Neural cell (in vitro differentiated cells): ENCODE data around the gene SPATA2. TPM values are rescaled to one million over a fixed set of nuclear protein-coding genes. Genes with fewer than 3 reads are reported as not detected.

Experiments
- H2AFZ ChIP-seq: fragments of 200-600, 300-800 bp; sonication (generic), shearing (Covaris generic); 2 replicates; pipeline ENCODE4 v1.6.0; 2014; ENCODE audit warnings: low read depth, mild to moderate bottlenecking, antibody characterized with exemption, low read length, moderate library complexity
- H3F3A ChIP-seq: fragments of 200-600 bp; shearing (Covaris generic); 2 replicates; pipeline ENCODE4 v1.6.1; 2016; ENCODE audit warnings: mild to moderate bottlenecking, moderate library complexity, mixed read lengths, antibody characterized with exemption, low read length; ENCODE audit not compliant: insufficient read depth, poor library complexity, severe bottlenecking
- H3K27ac ChIP-seq: fragments of 200-600, 300-800 bp; sonication (generic), shearing (Covaris generic); 2 replicates; pipeline ENCODE4 v1.5.1; 2014; ENCODE audit warnings: mild to moderate bottlenecking, low read length, moderate library complexity
- H3K27me3 ChIP-seq: fragments of 300-800, 200-600 bp; sonication (generic), shearing (Covaris generic); 2 replicates; pipeline ENCODE4 v1.6.0; 2014; ENCODE audit warnings: mild to moderate bottlenecking, low read depth, low read length, moderate library complexity; ENCODE audit not compliant: insufficient read depth
- H3K36me3 ChIP-seq: fragments of 300-800, 200-600 bp; sonication (generic), shearing (Covaris generic); 2 replicates; pipeline ENCODE4 v1.5.1; 2014; ENCODE audit warnings: mild to moderate bottlenecking, antibody characterized with exemption, low read length, moderate library complexity; ENCODE audit not compliant: insufficient read depth
- H3K4me2 ChIP-seq: fragments of 300-800, 200-600 bp; sonication (generic), shearing (Covaris generic); 2 replicates; pipeline ENCODE4 v1.6.0; 2014; ENCODE audit warnings: mild to moderate bottlenecking, low read length
- H3K4me3 ChIP-seq: fragments of 300-800, 200-600 bp; sonication (generic), shearing (Covaris generic); 2 replicates; pipeline ENCODE4 v1.5.1; 2014; ENCODE audit warnings: mild to moderate bottlenecking, low read length, moderate library complexity
- H3K79me2 ChIP-seq: fragments of 200-600 bp; shearing (Covaris generic); replicated peaks from 2 replicates; pipeline ENCODE4 v1.6.0; 2014; ENCODE audit warnings: mild to moderate bottlenecking, low read length, moderate library complexity; ENCODE audit not compliant: insufficient read depth
- H3K9ac ChIP-seq: fragments of 300-800, 200-600 bp; sonication (generic), shearing (Covaris generic); 2 replicates; pipeline ENCODE4 v1.6.1; 2016; ENCODE audit warnings: mild to moderate bottlenecking, low read length, mixed read lengths
- H3K9me2 ChIP-seq: fragments of 200-600 bp; shearing (Covaris generic); 2 replicates; pipeline ENCODE4 v1.6.1; 2016; ENCODE audit warnings: mild to moderate bottlenecking, low read length, mixed read lengths; ENCODE audit not compliant: insufficient read depth
- H3K9me3 ChIP-seq: fragments of 200-600, 300-800 bp; sonication (generic), shearing (Covaris generic); 2 replicates; pipeline ENCODE4 v1.6.1; 2016; ENCODE audit warnings: mild to moderate bottlenecking, mixed run types, low read length, moderate library complexity, mixed read lengths
- H4K20me1 ChIP-seq: fragments of 200-600 bp; shearing (Covaris generic); 2 replicates; pipeline ENCODE4 v1.6.1; 2016; ENCODE audit warnings: mild to moderate bottlenecking, mixed run types; ENCODE audit not compliant: insufficient read depth
- EP300 ChIP-seq: fragments of 450-650 bp; conservative IDR thresholded peaks from 2 replicates; pipeline ENCODE4 v1.6.1; 2014; ENCODE audit warnings: antibody characterized with exemption, mild to moderate bottlenecking, moderate library complexity; ENCODE audit not compliant: poor library complexity, severe bottlenecking
- POLR2AphosphoS5 ChIP-seq: IDR thresholded peaks from 2 replicates; pipeline ENCODE4 v1.6.1; 2012
- RAD21 ChIP-seq: fragments of 450-650 bp; conservative IDR thresholded peaks from 2 replicates; pipeline ENCODE4 v1.6.1; 2014; ENCODE audit warnings: antibody characterized with exemption, mild to moderate bottlenecking, moderate library complexity
- SMC3 ChIP-seq: fragments of 450-650 bp; conservative IDR thresholded peaks from 2 replicates; pipeline ENCODE4 v1.6.1; 2014; ENCODE audit warnings: antibody characterized with exemption, mild to moderate bottlenecking, moderate library complexity; ENCODE audit not compliant: poor library complexity
- TAF1 ChIP-seq: IDR thresholded peaks from 2 replicates; pipeline ENCODE4 v1.6.1; 2012; ENCODE audit warnings: low read depth
- polyA plus RNA-seq: library from polyadenylated mRNA; depleted of rRNA; stranded (reverse); fragments of >200 nt; gene quantifications from 2 replicates; pipeline ENCODE4 v1.2.3, GENCODE V29; 2014
- TF ChIP-seq, protein P1 (sequence below): fragments of 450-650 bp; IDR thresholded peaks from 2 replicates; pipeline ENCODE4 v1.5.1; 2014; ENCODE audit warnings: antibody characterized with exemption, mild to moderate bottlenecking, moderate library complexity; ENCODE audit not compliant: poor library complexity, severe bottlenecking
- TF ChIP-seq, protein P2 (sequence below): IDR thresholded peaks from 2 replicates; pipeline ENCODE4 v1.6.1; 2012; ENCODE audit warnings: borderline replicate concordance

SPATA2 gene
- polyA plus RNA-seq, 1 donor from 2014 or later = 1.7 TPM

DNA sequence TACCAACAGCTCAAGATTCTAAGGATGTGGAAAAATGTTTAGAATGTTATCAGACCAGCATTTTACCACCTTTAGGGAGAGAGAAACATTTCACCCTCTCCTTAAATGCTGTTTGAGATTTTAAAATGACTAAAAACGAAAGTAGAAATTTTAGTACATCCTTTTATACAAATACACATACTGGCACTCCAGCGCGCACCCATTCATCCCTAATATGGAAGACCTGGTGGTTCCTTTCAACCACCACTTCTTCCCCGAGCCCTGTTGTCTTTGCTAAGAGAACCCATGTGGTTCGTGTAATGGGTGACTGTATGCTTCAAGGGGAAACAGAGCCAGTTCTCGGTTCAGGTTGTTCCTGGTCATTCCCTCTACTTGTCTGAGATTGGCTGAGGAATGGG is 21.3 kb downstream of the SPATA2 start:
- no peaks in the 10 kb centered on the region for H3K36me3 ChIP-seq
- H3K79me2 ChIP-seq = no peaks in the 10 kb centered on the region
- no peak for TF ChIP-seq POLR2AphosphoS5
- H3K4me3 ChIP-seq = no peak overlapping the region
- H3K27me3 ChIP-seq = no peaks in the 10 kb centered on the region
- no peak overlapping the region for H3K9ac ChIP-seq
- no peaks in the 10 kb centered on the region for H4K20me1 ChIP-seq
- H3K27ac ChIP-seq = no peak overlapping the region
- no peaks in the 10 kb centered on the region for H3F3A ChIP-seq
- no peak overlapping the region for H3K4me2 ChIP-seq
- H2AFZ ChIP-seq = no peak overlapping the region
- no peaks in the 10 kb centered on the region for H3K9me2 ChIP-seq
- no peaks in the 10 kb centered on the region for H3K9me3 ChIP-seq

DNA sequence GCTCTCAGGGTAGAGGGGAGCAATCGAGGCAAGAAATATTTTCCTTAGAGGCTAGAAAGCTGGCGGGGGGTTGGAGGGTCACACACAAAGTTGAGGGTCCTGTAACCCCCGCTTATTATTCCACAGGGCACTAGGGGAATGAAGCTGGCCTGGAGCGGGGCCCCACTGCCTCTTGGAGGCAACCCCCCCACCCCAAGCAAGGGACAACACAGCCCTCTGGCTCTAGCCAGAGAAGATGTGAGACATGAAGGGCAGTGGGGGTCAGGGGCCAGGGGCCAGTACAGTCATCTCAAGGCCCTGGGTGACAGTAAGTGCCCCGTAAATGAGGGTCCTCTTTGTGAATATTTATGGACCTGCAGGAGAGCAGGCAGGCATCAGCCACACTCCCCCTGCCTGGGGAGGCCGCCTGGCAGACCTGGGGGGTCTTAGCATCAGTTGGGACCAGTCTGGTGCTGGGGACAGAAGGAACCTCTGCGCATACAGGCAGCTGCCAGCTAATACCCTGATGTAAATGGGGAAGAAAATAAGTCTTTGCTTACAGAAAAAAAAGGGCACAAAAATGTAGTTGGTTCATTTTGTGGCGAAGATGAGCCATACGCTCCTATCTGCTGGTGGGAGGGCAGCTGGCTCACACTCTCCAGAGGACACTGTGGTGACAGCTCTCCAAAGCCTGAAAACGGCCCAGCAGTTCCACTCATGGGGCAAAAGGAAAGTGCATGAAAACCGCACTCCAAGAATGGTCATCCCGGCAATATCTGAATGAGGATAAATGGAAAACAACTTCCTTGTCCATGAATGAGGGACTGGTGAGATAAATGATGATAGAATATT is 21.9 kb downstream of the SPATA2 start:
- no peak overlapping the region for H2AFZ ChIP-seq
- no peaks in the 10 kb centered on the region for H3F3A ChIP-seq
- no peak overlapping the region for H3K27ac ChIP-seq
- no peaks in the 10 kb centered on the region for H3K9me3 ChIP-seq
- TF ChIP-seq EP300 (no peak), SMC3 (no peak), RAD21 (no peak), TAF1 (no peak)
- TF ChIP-seq, protein P1, sequence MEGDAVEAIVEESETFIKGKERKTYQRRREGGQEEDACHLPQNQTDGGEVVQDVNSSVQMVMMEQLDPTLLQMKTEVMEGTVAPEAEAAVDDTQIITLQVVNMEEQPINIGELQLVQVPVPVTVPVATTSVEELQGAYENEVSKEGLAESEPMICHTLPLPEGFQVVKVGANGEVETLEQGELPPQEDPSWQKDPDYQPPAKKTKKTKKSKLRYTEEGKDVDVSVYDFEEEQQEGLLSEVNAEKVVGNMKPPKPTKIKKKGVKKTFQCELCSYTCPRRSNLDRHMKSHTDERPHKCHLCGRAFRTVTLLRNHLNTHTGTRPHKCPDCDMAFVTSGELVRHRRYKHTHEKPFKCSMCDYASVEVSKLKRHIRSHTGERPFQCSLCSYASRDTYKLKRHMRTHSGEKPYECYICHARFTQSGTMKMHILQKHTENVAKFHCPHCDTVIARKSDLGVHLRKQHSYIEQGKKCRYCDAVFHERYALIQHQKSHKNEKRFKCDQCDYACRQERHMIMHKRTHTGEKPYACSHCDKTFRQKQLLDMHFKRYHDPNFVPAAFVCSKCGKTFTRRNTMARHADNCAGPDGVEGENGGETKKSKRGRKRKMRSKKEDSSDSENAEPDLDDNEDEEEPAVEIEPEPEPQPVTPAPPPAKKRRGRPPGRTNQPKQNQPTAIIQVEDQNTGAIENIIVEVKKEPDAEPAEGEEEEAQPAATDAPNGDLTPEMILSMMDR = no peak
- TF ChIP-seq, protein P2, sequence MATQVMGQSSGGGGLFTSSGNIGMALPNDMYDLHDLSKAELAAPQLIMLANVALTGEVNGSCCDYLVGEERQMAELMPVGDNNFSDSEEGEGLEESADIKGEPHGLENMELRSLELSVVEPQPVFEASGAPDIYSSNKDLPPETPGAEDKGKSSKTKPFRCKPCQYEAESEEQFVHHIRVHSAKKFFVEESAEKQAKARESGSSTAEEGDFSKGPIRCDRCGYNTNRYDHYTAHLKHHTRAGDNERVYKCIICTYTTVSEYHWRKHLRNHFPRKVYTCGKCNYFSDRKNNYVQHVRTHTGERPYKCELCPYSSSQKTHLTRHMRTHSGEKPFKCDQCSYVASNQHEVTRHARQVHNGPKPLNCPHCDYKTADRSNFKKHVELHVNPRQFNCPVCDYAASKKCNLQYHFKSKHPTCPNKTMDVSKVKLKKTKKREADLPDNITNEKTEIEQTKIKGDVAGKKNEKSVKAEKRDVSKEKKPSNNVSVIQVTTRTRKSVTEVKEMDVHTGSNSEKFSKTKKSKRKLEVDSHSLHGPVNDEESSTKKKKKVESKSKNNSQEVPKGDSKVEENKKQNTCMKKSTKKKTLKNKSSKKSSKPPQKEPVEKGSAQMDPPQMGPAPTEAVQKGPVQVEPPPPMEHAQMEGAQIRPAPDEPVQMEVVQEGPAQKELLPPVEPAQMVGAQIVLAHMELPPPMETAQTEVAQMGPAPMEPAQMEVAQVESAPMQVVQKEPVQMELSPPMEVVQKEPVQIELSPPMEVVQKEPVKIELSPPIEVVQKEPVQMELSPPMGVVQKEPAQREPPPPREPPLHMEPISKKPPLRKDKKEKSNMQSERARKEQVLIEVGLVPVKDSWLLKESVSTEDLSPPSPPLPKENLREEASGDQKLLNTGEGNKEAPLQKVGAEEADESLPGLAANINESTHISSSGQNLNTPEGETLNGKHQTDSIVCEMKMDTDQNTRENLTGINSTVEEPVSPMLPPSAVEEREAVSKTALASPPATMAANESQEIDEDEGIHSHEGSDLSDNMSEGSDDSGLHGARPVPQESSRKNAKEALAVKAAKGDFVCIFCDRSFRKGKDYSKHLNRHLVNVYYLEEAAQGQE = no peak
- H3K4me3 ChIP-seq = no peak overlapping the region
- no peaks in the 10 kb centered on the region for H4K20me1 ChIP-seq
- no peaks in the 10 kb centered on the region for H3K36me3 ChIP-seq
- no peaks in the 10 kb centered on the region for H3K27me3 ChIP-seq
- H3K9ac ChIP-seq = no peak overlapping the region
- no peak overlapping the region for H3K4me2 ChIP-seq
- H3K9me2 ChIP-seq = no peaks in the 10 kb centered on the region
- no peaks in the 10 kb centered on the region for H3K79me2 ChIP-seq

DNA sequence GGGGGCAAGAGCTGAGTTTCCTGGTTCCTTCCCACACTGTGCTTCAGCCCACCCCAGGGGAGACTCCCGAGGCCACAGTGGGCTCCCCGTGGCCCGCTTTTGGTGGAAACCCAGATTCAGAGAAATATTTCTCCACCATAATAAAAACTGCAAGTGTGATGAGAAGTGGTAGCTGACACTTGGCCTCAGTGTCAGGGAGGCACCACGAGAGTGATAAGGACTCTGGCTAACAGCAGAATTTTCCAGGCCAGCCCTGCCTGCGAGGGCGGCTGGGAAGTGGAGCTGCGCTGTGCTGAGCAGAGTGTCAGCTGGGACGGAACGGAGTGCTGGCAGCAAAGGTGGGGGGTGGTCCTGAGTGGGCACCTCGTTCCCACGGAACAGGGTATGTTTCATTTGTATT is 22.5 kb downstream of the SPATA2 start:
- Histone ChIP-seq H3K79me2 (no peaks in the 10 kb centered on the region), H3F3A (no peaks in the 10 kb centered on the region), H3K4me2 (no peak overlapping the region), H3K36me3 (no peaks in the 10 kb centered on the region), H3K9me3 (no peaks in the 10 kb centered on the region), H3K27ac (no peak overlapping the region), H3K27me3 (no peaks in the 10 kb centered on the region), H4K20me1 (no peaks in the 10 kb centered on the region), H3K9ac (no peak overlapping the region), H3K9me2 (no peaks in the 10 kb centered on the region), H2AFZ (no peak overlapping the region), H3K4me3 (no peak overlapping the region)
- no peak for TF ChIP-seq TAF1
- TF ChIP-seq, protein P2 = no peak
